ENCODE measurements around the gene STARD9. TPM values are rescaled to one million over a fixed set of nuclear protein-coding genes. Genes with fewer than 3 reads are reported as not detected.
A peak's percentile ranks its signal among the peaks of the same experiment; 100 is the strongest.

STARD9 gene
- total RNA-seq, 1 experiment from 2014 or later = 1.7 TPM

DNA sequence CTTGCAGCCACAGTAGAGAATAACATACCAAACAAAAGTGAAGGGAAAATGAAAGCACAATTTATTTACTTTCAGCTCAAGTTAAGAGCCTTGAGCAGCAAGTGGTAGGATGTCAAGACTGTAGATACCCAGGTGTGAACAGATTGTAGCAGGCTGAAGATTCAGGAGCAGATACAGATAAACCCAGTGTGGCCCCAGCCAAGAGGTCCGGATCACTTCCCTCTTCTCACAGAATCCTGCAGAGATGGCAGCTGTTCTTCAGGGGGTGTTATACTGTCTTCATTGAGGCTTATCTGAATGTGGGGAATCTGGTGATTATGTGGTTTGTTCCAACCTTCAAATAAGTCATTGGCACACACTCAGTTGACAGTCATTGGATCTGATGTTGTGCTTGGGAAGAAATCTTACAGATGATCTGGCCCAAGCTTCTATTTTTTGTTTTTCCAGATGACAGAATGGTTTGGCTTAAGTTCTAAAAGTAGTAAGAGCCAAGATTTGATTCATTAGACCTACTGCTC lies 2.2 kb downstream of the STARD9 start:
- H3K27ac ChIP-seq = no peak overlapping the region

DNA sequence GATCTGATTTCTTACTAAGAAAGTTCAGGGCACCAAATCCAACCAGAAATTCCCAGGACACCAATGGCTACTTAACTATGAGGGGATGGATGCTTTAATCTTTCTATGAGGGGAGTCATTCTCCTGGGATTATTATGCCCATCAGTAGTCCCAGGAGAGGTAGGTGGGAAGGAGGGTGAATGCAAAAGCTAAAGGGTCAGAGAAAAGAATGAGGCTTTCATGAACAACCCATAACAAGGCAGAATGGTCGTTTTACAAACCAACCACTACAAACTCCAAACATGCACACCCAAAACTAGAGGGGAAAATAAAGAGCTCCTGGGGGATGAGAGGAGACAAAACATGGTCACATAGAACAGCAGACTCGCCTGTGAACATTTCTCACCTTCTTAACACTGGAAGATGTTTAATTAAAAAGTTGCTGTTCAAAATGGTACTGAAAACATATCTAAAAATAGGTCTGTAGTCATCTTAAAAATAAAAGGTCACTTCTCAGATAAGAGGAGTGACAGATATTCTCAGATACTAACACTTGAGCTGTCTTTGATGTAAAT lies 3.7 kb downstream of the STARD9 start:
- CTCF ChIA-PET = no interaction called here
- no peaks in the 10 kb centered on the region for H3K9me3 ChIP-seq (ENCODE audit: insufficient read depth, low read depth)

More for the DNA sequence above, 2.2 kb downstream of the STARD9 start:
- no peak overlapping the region for H3K4me2 ChIP-seq
- no peaks in the 10 kb centered on the region for H3K9me2 ChIP-seq (ENCODE audit: insufficient read depth)
- DNase-seq = no peak
- no peaks in the 10 kb centered on the region; the same call in 1 of the 2 replicates for H3K4me1 ChIP-seq (replicated peaks; ENCODE audit: insufficient read depth)
- no peaks in the 10 kb centered on the region for H4K20me1 ChIP-seq (ENCODE audit: insufficient read depth)
- H3K36me3 ChIP-seq (ENCODE audit: low read depth) = no peaks in the 10 kb centered on the region
- no peak overlapping the region for H2AFZ ChIP-seq
- ChIA-PET POLR2A (ENCODE audit: unreplicated experiment) (no interaction called here), CTCF (no interaction called here)
- H3K79me2 ChIP-seq (ENCODE audit: low read depth) = no peaks in the 10 kb centered on the region
- H3K4me3 ChIP-seq = no peak overlapping the region
- intact Hi-C loops (cut with micrococcal nuclease; ENCODE audit: unreplicated experiment) = no loop called here
- H3K9me3 ChIP-seq (ENCODE audit: insufficient read depth, low read depth) = no peaks in the 10 kb centered on the region
- no peaks in the 10 kb centered on the region for H3F3A ChIP-seq (ENCODE audit: insufficient read depth, low read depth)
- TF ChIP-seq EZH2 (IDR thresholded peaks at IDR 0.05; ENCODE audit: low read depth) = no peak
- TF ChIP-seq, protein P1, sequence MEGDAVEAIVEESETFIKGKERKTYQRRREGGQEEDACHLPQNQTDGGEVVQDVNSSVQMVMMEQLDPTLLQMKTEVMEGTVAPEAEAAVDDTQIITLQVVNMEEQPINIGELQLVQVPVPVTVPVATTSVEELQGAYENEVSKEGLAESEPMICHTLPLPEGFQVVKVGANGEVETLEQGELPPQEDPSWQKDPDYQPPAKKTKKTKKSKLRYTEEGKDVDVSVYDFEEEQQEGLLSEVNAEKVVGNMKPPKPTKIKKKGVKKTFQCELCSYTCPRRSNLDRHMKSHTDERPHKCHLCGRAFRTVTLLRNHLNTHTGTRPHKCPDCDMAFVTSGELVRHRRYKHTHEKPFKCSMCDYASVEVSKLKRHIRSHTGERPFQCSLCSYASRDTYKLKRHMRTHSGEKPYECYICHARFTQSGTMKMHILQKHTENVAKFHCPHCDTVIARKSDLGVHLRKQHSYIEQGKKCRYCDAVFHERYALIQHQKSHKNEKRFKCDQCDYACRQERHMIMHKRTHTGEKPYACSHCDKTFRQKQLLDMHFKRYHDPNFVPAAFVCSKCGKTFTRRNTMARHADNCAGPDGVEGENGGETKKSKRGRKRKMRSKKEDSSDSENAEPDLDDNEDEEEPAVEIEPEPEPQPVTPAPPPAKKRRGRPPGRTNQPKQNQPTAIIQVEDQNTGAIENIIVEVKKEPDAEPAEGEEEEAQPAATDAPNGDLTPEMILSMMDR (conservative IDR thresholded peaks at IDR 0.05) = no peak
- peaks cover 16% of the 10 kb centered on the region for H3K27me3 ChIP-seq (ENCODE audit: insufficient read depth, low read depth)
- BruUV-seq (replicated peaks) = no TSS peak

DNA sequence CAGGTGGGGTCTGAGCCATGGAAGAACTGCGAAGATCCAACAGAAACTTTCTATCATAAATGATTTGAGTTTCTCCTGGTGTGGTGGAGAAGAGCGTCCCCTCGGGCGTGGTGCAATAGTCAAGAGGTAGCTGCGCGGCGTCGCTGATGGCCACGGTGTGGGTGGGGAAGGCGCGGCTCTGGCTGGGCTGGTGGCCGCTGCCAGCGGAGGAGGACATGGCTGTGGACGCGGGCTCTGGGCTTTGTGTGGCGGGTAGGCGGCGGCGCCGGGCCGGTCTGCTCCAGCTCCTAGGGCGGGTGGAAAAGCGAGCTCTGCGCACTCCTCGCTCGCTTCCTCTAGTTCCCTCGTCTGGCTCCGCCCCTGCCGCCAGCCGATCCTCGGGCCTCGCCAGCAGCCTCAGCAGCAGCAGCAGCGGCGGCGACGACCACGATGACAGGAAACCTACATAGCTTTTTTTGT lies 5.9 kb downstream of the STARD9 start:
- Histone ChIP-seq H3K27me3 (ENCODE audit: insufficient read depth, low read depth) (peaks cover 12% of the 10 kb centered on the region), H3K36me3 (ENCODE audit: low read depth) (no peaks in the 10 kb centered on the region), H3K79me2 (ENCODE audit: low read depth) (no peaks in the 10 kb centered on the region), H4K20me1 (ENCODE audit: insufficient read depth) (no peaks in the 10 kb centered on the region), H3K4me2 (peak overlapping the region; percentile 66), H3K9me3 (ENCODE audit: insufficient read depth, low read depth) (no peaks in the 10 kb centered on the region), H3K4me3 (peak overlapping the region; percentile 41; the same call in 1 of the 2 replicates), H3K9me2 (ENCODE audit: insufficient read depth) (no peaks in the 10 kb centered on the region), H3K4me1 (replicated peaks; ENCODE audit: insufficient read depth) (no peaks in the 10 kb centered on the region), H3F3A (ENCODE audit: insufficient read depth, low read depth) (no peaks in the 10 kb centered on the region), H2AFZ (no peak overlapping the region), H3K27ac (no peak overlapping the region)
- intact Hi-C loops (cut with micrococcal nuclease; ENCODE audit: unreplicated experiment) = no loop called here
- peak; percentile 35 to 68 for DNase-seq
- BruUV-seq (replicated peaks) = no TSS peak
- ChIA-PET POLR2A (ENCODE audit: unreplicated experiment) (interaction anchor here (0.6 kb wide), 1 partner anchor 416 kb away, joined by 3 read pairs; no protein-coding TSS in a partner anchor), CTCF (no interaction called here)
- TF ChIP-seq EZH2 (IDR thresholded peaks at IDR 0.05; ENCODE audit: low read depth) = no peak
- TF ChIP-seq, protein P1 (conservative IDR thresholded peaks at IDR 0.05) = no peak

More for the DNA sequence above, 3.7 kb downstream of the STARD9 start:
- peaks cover 16% of the 10 kb centered on the region for H3K27me3 ChIP-seq (ENCODE audit: insufficient read depth, low read depth)
- BruUV-seq (replicated peaks) = no TSS peak
- H3K4me1 ChIP-seq (replicated peaks; ENCODE audit: insufficient read depth) = no peaks in the 10 kb centered on the region; the same call in 1 of the 2 replicates
- TF ChIP-seq, protein P1 (conservative IDR thresholded peaks at IDR 0.05) = no peak
- TF ChIP-seq EZH2 (IDR thresholded peaks at IDR 0.05; ENCODE audit: low read depth) = no peak
- no peaks in the 10 kb centered on the region for H3K36me3 ChIP-seq (ENCODE audit: low read depth)
- H3K4me3 ChIP-seq = no peak overlapping the region
- POLR2A ChIA-PET (ENCODE audit: unreplicated experiment) = no interaction called here
- H3K27ac ChIP-seq = no peak overlapping the region
- no peaks in the 10 kb centered on the region for H3K9me2 ChIP-seq (ENCODE audit: insufficient read depth)
- intact Hi-C loops (cut with micrococcal nuclease; ENCODE audit: unreplicated experiment) = no loop called here
- no peak overlapping the region for H2AFZ ChIP-seq
- no peaks in the 10 kb centered on the region for H4K20me1 ChIP-seq (ENCODE audit: insufficient read depth)
- no peaks in the 10 kb centered on the region for H3F3A ChIP-seq (ENCODE audit: insufficient read depth, low read depth)
- no peaks in the 10 kb centered on the region for H3K79me2 ChIP-seq (ENCODE audit: low read depth)
- H3K4me2 ChIP-seq = no peak overlapping the region
- DNase-seq = no peak

Measured in PC-9 (cell line).